ENCODE measurements around the gene TOB1.

TOB1 gene

DNA sequence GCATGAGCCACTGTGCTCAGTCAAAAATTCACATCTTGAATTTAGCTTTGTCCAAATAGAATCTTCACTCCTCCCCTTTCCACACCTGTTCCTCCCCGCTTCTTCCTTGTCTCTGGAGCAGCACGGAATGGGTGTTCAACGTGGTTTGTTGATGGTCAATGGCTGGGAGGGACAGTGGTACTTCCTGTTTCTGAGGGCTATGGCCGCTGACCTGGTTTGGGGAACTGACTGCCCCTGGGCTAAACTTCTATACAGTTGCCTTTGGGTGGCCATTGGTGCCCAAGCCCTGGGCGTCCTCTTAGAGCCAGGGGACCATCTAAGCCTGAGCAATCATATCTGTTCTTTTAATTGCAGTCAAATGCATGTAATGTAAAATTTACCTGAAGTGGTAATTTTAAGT lies 49.9 kb downstream of the TOB1 start:
- H3K36me3 ChIP-seq (ENCODE audit: insufficient read depth, low read length): no peaks in the 10 kb centered on the region
- H3K79me2 ChIP-seq (ENCODE audit: insufficient read depth, low read length): no peaks in the 10 kb centered on the region
- no peak for DNase-seq
- H2AFZ ChIP-seq (ENCODE audit: low read depth, low read length): no peak overlapping the region
- H3K4me3 ChIP-seq (ENCODE audit: low read depth in 1 of 2, low read length in 2 of 2): no peak overlapping the region
- no peaks in the 10 kb centered on the region for H3K4me1 ChIP-seq (ENCODE audit: insufficient read depth, low read length)
- H3K4me2 ChIP-seq (ENCODE audit: insufficient read depth, low read length): no peak overlapping the region
- H3K9me3 ChIP-seq (ENCODE audit: insufficient read depth, low read length, severe bottlenecking): no peaks in the 10 kb centered on the region
- H3K9ac ChIP-seq (ENCODE audit: low read depth, low read length): no peak overlapping the region
- no peak for TF ChIP-seq EZH2 (IDR thresholded peaks at IDR 0.05; ENCODE audit: borderline replicate concordance, low read depth, low read length, severe bottlenecking)
- TF ChIP-seq, protein P1, sequence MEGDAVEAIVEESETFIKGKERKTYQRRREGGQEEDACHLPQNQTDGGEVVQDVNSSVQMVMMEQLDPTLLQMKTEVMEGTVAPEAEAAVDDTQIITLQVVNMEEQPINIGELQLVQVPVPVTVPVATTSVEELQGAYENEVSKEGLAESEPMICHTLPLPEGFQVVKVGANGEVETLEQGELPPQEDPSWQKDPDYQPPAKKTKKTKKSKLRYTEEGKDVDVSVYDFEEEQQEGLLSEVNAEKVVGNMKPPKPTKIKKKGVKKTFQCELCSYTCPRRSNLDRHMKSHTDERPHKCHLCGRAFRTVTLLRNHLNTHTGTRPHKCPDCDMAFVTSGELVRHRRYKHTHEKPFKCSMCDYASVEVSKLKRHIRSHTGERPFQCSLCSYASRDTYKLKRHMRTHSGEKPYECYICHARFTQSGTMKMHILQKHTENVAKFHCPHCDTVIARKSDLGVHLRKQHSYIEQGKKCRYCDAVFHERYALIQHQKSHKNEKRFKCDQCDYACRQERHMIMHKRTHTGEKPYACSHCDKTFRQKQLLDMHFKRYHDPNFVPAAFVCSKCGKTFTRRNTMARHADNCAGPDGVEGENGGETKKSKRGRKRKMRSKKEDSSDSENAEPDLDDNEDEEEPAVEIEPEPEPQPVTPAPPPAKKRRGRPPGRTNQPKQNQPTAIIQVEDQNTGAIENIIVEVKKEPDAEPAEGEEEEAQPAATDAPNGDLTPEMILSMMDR (IDR thresholded peaks at IDR 0.05; ENCODE audit: borderline replicate concordance, extremely low read depth, low read length, poor library complexity, severe bottlenecking): no peak
- ATAC-seq (ENCODE audit: insufficient read depth, low read depth): no peak
- H3K27me3 ChIP-seq (ENCODE audit: insufficient read depth, low read length, poor library complexity): peaks cover 3% of the 10 kb centered on the region
- no peaks in the 10 kb centered on the region for H4K20me1 ChIP-seq (ENCODE audit: insufficient read depth, low read length)
- no peak overlapping the region for H3K27ac ChIP-seq (ENCODE audit: low read length)

DNA sequence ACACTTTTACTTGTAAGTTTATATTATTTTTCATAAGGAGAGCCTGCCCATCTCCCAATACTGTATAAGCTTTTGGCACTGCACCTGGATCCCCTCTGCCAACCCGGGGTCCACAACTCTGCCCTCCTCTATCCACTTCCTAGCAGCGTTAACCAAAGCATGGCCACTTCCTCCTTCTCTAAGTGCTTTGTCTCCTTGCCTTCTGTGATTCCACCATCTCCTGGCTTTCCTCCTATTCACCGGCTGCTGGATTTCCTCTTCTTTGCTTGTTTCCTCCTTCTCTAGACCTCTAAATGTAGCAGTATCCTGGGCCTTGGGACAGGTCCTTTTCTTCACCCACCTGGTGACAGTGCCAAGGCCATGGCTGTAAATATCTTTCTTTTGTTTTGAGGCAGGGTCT lies 50.8 kb downstream of the TOB1 start:
- Histone ChIP-seq H4K20me1 (ENCODE audit: insufficient read depth, low read length) (no peaks in the 10 kb centered on the region), H3K9ac (ENCODE audit: low read depth, low read length) (no peak overlapping the region), H3K27me3 (ENCODE audit: insufficient read depth, low read length, poor library complexity) (peaks cover 3% of the 10 kb centered on the region), H3K4me2 (ENCODE audit: insufficient read depth, low read length) (no peak overlapping the region), H3K9me3 (ENCODE audit: insufficient read depth, low read length, severe bottlenecking) (no peaks in the 10 kb centered on the region), H2AFZ (ENCODE audit: low read depth, low read length) (no peak overlapping the region), H3K36me3 (ENCODE audit: insufficient read depth, low read length) (no peaks in the 10 kb centered on the region), H3K4me1 (ENCODE audit: insufficient read depth, low read length) (no peaks in the 10 kb centered on the region), H3K4me3 (ENCODE audit: low read depth in 1 of 2, low read length in 2 of 2) (no peak overlapping the region), H3K27ac (ENCODE audit: low read length) (no peak overlapping the region), H3K79me2 (ENCODE audit: insufficient read depth, low read length) (no peaks in the 10 kb centered on the region)
- ATAC-seq (ENCODE audit: insufficient read depth, low read depth) (no peak), DNase-seq (no peak)
- TF ChIP-seq, protein P1 (IDR thresholded peaks at IDR 0.05; ENCODE audit: borderline replicate concordance, extremely low read depth, low read length, poor library complexity, severe bottlenecking): no peak
- no peak for TF ChIP-seq EZH2 (IDR thresholded peaks at IDR 0.05; ENCODE audit: borderline replicate concordance, low read depth, low read length, severe bottlenecking)

DNA sequence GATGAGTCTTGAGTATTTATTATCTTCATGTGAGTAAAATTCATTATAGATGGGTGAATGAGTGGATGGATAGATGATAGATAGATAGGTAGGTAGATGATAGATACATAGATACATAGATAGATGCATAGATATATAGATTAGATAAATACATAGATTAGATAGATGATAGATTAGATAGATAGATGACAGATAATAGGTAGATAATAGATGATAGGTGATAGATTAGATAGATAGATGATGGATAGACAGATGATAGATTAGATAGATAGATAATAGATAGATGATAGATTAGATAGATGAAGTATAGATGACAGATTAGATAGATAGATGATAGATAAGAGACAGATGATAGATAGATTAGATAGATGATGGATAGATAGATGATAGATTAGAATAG lies 52.6 kb downstream of the TOB1 start:
- H3K79me2 ChIP-seq (ENCODE audit: insufficient read depth, low read length): no peaks in the 10 kb centered on the region
- no peaks in the 10 kb centered on the region for H3K9me3 ChIP-seq (ENCODE audit: insufficient read depth, low read length, severe bottlenecking)
- no peak overlapping the region for H3K9ac ChIP-seq (ENCODE audit: low read depth, low read length)
- ATAC-seq (ENCODE audit: insufficient read depth, low read depth) (no peak), DNase-seq (no peak)
- no peak overlapping the region for H3K4me2 ChIP-seq (ENCODE audit: insufficient read depth, low read length)
- no peak overlapping the region for H3K4me3 ChIP-seq (ENCODE audit: low read depth in 1 of 2, low read length in 2 of 2)
- no peaks in the 10 kb centered on the region for H3K4me1 ChIP-seq (ENCODE audit: insufficient read depth, low read length)
- no peak overlapping the region for H2AFZ ChIP-seq (ENCODE audit: low read depth, low read length)
- no peak for TF ChIP-seq EZH2 (IDR thresholded peaks at IDR 0.05; ENCODE audit: borderline replicate concordance, low read depth, low read length, severe bottlenecking)
- TF ChIP-seq, protein P1 (IDR thresholded peaks at IDR 0.05; ENCODE audit: borderline replicate concordance, extremely low read depth, low read length, poor library complexity, severe bottlenecking): no peak
- no peaks in the 10 kb centered on the region for H4K20me1 ChIP-seq (ENCODE audit: insufficient read depth, low read length)
- peaks cover 3% of the 10 kb centered on the region for H3K27me3 ChIP-seq (ENCODE audit: insufficient read depth, low read length, poor library complexity)
- no peak overlapping the region for H3K27ac ChIP-seq (ENCODE audit: low read length)
- H3K36me3 ChIP-seq (ENCODE audit: insufficient read depth, low read length): no peaks in the 10 kb centered on the region
